ENCODE results near the gene LRP2BP. TPM values are rescaled to one million over a fixed set of nuclear protein-coding genes. Genes with fewer than 3 reads are reported as not detected.

LRP2BP gene
- total RNA-seq, 4 donors from 2014 or later = 0.55 to 1.5 (median 1.2) TPM

DNA sequence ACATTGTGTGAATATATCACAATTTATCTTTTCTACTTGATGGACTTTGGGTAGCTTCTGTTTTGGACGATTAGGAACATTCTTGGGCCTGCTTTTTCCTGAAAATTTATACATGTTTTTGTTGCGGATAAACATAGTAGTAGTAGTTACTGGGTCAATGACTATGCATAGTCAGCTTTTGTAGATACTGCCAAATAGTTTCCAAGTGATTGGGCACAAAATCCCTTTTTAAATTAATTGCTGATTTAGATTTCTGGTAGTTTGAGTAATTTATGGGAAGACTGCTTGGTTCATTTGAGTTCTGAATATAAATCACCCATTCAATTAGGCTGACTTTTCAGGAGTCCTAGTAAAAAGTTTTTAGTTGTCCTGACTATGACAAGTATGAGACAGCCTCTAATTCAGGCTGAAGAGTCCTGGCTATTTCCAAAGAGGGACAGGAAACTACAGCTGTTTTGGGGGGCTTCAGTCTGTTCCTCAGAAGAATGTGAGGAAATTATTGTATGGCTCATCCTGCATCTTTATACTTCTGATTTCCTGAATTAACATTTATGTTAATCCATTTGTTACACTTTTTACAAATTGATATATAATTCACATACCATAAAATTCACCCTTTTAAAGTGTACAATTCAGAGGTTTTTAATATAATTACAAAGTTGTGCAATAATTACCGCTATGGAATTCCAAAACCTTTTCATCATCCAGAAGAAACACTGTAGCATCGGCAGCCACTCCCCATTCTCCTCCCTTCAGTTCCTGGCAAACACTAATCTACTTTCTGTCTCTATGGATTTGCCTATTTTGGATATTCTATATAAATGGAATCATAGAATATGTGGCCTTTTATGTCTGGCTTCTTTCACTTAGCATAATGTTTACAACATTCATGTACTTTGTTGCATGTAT lies 14.2 kb downstream of the LRP2BP start:
- TF ChIP-seq POLR2A (IDR thresholded peaks at IDR 0.05) = no peak
- TF ChIP-seq, protein P1, sequence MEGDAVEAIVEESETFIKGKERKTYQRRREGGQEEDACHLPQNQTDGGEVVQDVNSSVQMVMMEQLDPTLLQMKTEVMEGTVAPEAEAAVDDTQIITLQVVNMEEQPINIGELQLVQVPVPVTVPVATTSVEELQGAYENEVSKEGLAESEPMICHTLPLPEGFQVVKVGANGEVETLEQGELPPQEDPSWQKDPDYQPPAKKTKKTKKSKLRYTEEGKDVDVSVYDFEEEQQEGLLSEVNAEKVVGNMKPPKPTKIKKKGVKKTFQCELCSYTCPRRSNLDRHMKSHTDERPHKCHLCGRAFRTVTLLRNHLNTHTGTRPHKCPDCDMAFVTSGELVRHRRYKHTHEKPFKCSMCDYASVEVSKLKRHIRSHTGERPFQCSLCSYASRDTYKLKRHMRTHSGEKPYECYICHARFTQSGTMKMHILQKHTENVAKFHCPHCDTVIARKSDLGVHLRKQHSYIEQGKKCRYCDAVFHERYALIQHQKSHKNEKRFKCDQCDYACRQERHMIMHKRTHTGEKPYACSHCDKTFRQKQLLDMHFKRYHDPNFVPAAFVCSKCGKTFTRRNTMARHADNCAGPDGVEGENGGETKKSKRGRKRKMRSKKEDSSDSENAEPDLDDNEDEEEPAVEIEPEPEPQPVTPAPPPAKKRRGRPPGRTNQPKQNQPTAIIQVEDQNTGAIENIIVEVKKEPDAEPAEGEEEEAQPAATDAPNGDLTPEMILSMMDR (IDR thresholded peaks at IDR 0.05) = no peak
- 26 to 31% methylated on average over 4 of the region's 4 CpGs for WGBS, 2 donors

DNA sequence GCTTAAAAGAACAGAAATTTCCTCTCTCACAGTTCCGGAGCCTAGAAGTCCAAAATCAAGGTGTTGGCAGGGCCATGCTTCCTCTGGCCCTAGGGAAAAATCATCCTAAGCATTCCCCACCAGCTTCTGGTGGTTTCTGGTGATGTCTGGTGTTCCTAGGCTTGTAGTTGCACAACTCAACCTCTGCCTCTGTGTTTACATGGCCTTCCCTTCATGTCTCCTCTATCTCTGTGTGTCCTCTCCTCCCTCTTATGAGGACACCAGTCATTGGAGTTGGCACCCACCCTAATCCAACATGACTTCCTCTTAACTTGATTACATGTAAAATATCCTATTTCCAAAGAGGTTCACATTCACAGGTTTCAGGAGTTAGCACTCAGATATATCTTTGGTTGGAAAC lies 15.4 kb downstream of the LRP2BP start:
- 71 to 83% methylated on average over 1 of the region's 1 CpG for WGBS, 2 donors
- no peak for TF ChIP-seq POLR2A (IDR thresholded peaks at IDR 0.05)
- TF ChIP-seq, protein P1 (IDR thresholded peaks at IDR 0.05) = no peak
- DNase-seq (ENCODE audit: low spot score in 2 of 2) = no peak
- intact Hi-C loops (cut with DNase I; ENCODE audit: low total_unique reads) = no loop called here
- H3K4me3 ChIP-seq (ENCODE audit: low read depth, poor library complexity, severe bottlenecking) = no peak overlapping the region

More for the DNA sequence above, 14.2 kb downstream of the LRP2BP start:
- no peak overlapping the region for H3K4me3 ChIP-seq (ENCODE audit: low read depth, poor library complexity, severe bottlenecking)
- intact Hi-C loops (cut with DNase I; ENCODE audit: low total_unique reads) = no loop called here
- no peak for DNase-seq (ENCODE audit: low spot score in 2 of 2)

DNA sequence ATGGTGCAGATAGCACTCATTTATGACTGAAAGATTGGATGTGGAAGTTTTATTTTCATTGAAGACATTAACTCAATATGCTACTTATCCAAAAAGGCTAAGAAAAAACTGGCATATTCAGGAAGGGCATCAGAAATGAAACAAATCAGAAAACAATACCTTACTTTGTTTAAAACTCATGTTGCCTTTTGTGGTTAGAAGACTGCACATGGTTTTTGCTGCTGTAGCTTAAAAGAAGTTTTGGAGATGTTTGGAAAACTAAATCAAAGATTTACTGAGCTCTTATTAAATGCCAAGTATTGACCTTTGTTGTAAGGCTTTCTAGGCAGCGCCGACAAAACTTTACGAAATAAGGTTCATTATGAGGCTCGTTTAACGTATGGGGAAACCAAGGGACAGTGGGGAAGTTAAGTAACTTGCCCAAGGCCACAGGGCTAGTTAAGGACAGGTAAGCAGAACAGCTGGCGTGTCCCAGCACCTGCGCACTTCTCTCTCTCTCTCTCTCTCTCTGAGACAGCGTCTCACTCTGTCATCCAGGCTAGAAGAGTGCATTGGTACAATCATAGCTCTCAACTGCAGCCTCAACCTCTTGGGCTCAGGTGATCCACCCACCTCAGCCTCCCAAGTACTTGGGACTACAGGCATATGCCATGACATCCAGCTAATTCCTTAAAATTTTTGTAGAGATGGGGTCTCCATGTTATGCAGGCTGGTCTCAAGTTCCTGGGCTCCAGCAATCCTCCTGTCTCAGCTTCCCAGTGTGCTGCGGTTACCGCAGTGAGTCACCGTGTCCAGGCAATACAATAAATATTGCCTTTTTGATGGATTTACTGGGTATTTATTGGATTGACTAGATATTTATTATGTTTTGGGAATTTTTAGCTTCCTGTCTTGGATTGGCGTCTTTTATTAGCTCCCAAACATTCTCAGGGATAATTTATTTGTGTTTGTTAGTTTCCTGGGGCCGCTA lies 16.1 kb downstream of the LRP2BP start:
- no peak for TF ChIP-seq POLR2A (IDR thresholded peaks at IDR 0.05)
- TF ChIP-seq, protein P1 (IDR thresholded peaks at IDR 0.05) = no peak

DNA sequence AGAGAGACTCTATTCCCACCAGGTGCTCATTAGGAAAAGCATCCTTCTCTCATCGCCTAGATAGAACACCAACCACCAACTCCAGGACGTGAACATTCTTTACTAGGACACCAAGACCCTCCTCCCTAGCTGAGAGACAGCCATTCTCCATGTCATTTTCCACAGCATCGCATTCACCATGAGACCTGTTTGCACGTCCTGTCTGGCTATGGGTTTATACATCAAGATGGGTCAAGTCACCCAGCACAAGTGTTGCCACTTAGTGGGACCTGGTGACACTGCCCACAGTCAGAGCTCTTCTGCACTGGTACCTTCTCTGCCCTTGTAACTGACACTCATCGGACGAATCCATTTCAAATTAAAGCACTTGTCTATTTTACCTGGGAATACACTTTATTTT lies 17.5 kb downstream of the LRP2BP start:
- 86 to 95% methylated on average over 6 of the region's 6 CpGs for WGBS, 2 donors
- no peak for DNase-seq (ENCODE audit: low spot score in 2 of 2)
- TF ChIP-seq, protein P1 (IDR thresholded peaks at IDR 0.05) = no peak
- TF ChIP-seq POLR2A (IDR thresholded peaks at IDR 0.05) = no peak
- no peak overlapping the region for H3K4me3 ChIP-seq (ENCODE audit: low read depth, poor library complexity, severe bottlenecking)
- intact Hi-C loops (cut with DNase I; ENCODE audit: low total_unique reads) = no loop called here

More for the DNA sequence above, 16.1 kb downstream of the LRP2BP start:
- WGBS, 2 donors = 84 to 88% methylated on average over 13 of the region's 13 CpGs
- intact Hi-C loops (cut with DNase I; ENCODE audit: low total_unique reads) = no loop called here
- H3K4me3 ChIP-seq (ENCODE audit: low read depth, poor library complexity, severe bottlenecking) = no peak overlapping the region
- DNase-seq (ENCODE audit: low spot score in 2 of 2) = no peak

DNA sequence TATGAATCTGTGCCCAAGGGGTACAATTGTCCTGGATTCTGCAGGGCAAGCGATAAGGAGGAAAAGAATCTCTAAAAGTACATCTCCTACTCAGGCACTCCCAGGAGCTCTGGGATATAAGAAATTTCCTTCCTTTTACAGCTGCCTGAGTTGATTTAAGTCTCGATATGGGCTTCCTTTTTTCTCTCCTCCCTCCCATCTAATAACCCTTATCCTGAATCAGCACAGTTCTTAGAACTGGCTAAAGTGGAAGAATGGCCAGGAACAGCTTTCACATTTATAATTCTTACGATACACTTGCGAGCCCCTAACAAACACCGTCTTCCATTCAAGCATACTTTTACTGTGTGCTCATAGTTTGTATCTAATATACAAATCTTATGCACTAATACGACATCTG lies 21.2 kb downstream of the LRP2BP start:
- TF ChIP-seq, protein P1 (IDR thresholded peaks at IDR 0.05) = no peak
- no peak for TF ChIP-seq POLR2A (IDR thresholded peaks at IDR 0.05)
- no peak for DNase-seq (ENCODE audit: low spot score in 2 of 2)
- 77 to 84% methylated on average over 6 of the region's 6 CpGs for WGBS, 2 donors
- intact Hi-C loops (cut with DNase I; ENCODE audit: low total_unique reads) = no loop called here
- no peak overlapping the region for H3K4me3 ChIP-seq (ENCODE audit: low read depth, poor library complexity, severe bottlenecking)

All from lower leg skin (tissue), 4 donors.